Neural cell (in vitro differentiated cells): ENCODE results near the gene TAGAP. TPM values are rescaled to one million over a fixed set of nuclear protein-coding genes. Genes with fewer than 3 reads are reported as not detected.

Experiments used
- H2AFZ ChIP-seq: fragments of 200-600, 300-800 bp; sonication (generic), shearing (Covaris generic); 2 replicates; pipeline ENCODE4 v1.6.0; 2014; ENCODE audit warnings: low read depth, mild to moderate bottlenecking, antibody characterized with exemption, low read length, moderate library complexity
- H3F3A ChIP-seq: fragments of 200-600 bp; shearing (Covaris generic); 2 replicates; pipeline ENCODE4 v1.6.1; 2016; ENCODE audit warnings: mild to moderate bottlenecking, moderate library complexity, mixed read lengths, antibody characterized with exemption, low read length; ENCODE audit not compliant: insufficient read depth, poor library complexity, severe bottlenecking
- H3K27ac ChIP-seq: fragments of 200-600, 300-800 bp; sonication (generic), shearing (Covaris generic); 2 replicates; pipeline ENCODE4 v1.5.1; 2014; ENCODE audit warnings: mild to moderate bottlenecking, low read length, moderate library complexity
- H3K27me3 ChIP-seq: fragments of 300-800, 200-600 bp; sonication (generic), shearing (Covaris generic); 2 replicates; pipeline ENCODE4 v1.6.0; 2014; ENCODE audit warnings: mild to moderate bottlenecking, low read depth, low read length, moderate library complexity; ENCODE audit not compliant: insufficient read depth
- H3K36me3 ChIP-seq: fragments of 300-800, 200-600 bp; sonication (generic), shearing (Covaris generic); 2 replicates; pipeline ENCODE4 v1.5.1; 2014; ENCODE audit warnings: mild to moderate bottlenecking, antibody characterized with exemption, low read length, moderate library complexity; ENCODE audit not compliant: insufficient read depth
- H3K4me2 ChIP-seq: fragments of 300-800, 200-600 bp; sonication (generic), shearing (Covaris generic); 2 replicates; pipeline ENCODE4 v1.6.0; 2014; ENCODE audit warnings: mild to moderate bottlenecking, low read length
- H3K4me3 ChIP-seq: fragments of 300-800, 200-600 bp; sonication (generic), shearing (Covaris generic); 2 replicates; pipeline ENCODE4 v1.5.1; 2014; ENCODE audit warnings: mild to moderate bottlenecking, low read length, moderate library complexity
- H3K79me2 ChIP-seq: fragments of 200-600 bp; shearing (Covaris generic); replicated peaks from 2 replicates; pipeline ENCODE4 v1.6.0; 2014; ENCODE audit warnings: mild to moderate bottlenecking, low read length, moderate library complexity; ENCODE audit not compliant: insufficient read depth
- H3K9ac ChIP-seq: fragments of 300-800, 200-600 bp; sonication (generic), shearing (Covaris generic); 2 replicates; pipeline ENCODE4 v1.6.1; 2016; ENCODE audit warnings: mild to moderate bottlenecking, low read length, mixed read lengths
- H3K9me2 ChIP-seq: fragments of 200-600 bp; shearing (Covaris generic); 2 replicates; pipeline ENCODE4 v1.6.1; 2016; ENCODE audit warnings: mild to moderate bottlenecking, low read length, mixed read lengths; ENCODE audit not compliant: insufficient read depth
- H3K9me3 ChIP-seq: fragments of 200-600, 300-800 bp; sonication (generic), shearing (Covaris generic); 2 replicates; pipeline ENCODE4 v1.6.1; 2016; ENCODE audit warnings: mild to moderate bottlenecking, mixed run types, low read length, moderate library complexity, mixed read lengths
- H4K20me1 ChIP-seq: fragments of 200-600 bp; shearing (Covaris generic); 2 replicates; pipeline ENCODE4 v1.6.1; 2016; ENCODE audit warnings: mild to moderate bottlenecking, mixed run types; ENCODE audit not compliant: insufficient read depth
- EP300 ChIP-seq: fragments of 450-650 bp; conservative IDR thresholded peaks from 2 replicates; pipeline ENCODE4 v1.6.1; 2014; ENCODE audit warnings: antibody characterized with exemption, mild to moderate bottlenecking, moderate library complexity; ENCODE audit not compliant: poor library complexity, severe bottlenecking
- EZH2 ChIP-seq: fragments of 200-600, 300-800 bp; shearing (Covaris generic), sonication (generic); IDR thresholded peaks from 2 replicates; pipeline ENCODE4 v1.6.1; 2014; ENCODE audit warnings: antibody characterized with exemption, low read length, borderline replicate concordance, mild to moderate bottlenecking; ENCODE audit not compliant: insufficient read depth, poor library complexity, severe bottlenecking
- MXI1 ChIP-seq: fragments of 450-650 bp; conservative IDR thresholded peaks from 2 replicates; pipeline ENCODE4 v1.6.1; 2014; ENCODE audit warnings: antibody characterized with exemption, mild to moderate bottlenecking; ENCODE audit not compliant: poor library complexity, severe bottlenecking
- POLR2AphosphoS5 ChIP-seq: IDR thresholded peaks from 2 replicates; pipeline ENCODE4 v1.6.1; 2012
- RAD21 ChIP-seq: fragments of 450-650 bp; conservative IDR thresholded peaks from 2 replicates; pipeline ENCODE4 v1.6.1; 2014; ENCODE audit warnings: antibody characterized with exemption, mild to moderate bottlenecking, moderate library complexity
- SMC3 ChIP-seq: fragments of 450-650 bp; conservative IDR thresholded peaks from 2 replicates; pipeline ENCODE4 v1.6.1; 2014; ENCODE audit warnings: antibody characterized with exemption, mild to moderate bottlenecking, moderate library complexity; ENCODE audit not compliant: poor library complexity
- TAF1 ChIP-seq: IDR thresholded peaks from 2 replicates; pipeline ENCODE4 v1.6.1; 2012; ENCODE audit warnings: low read depth
- polyA plus RNA-seq: library from polyadenylated mRNA; depleted of rRNA; stranded (reverse); fragments of >200 nt; gene quantifications from 2 replicates; pipeline ENCODE4 v1.2.3, GENCODE V29; 2014
- TF ChIP-seq, protein P1 (sequence below): IDR thresholded peaks from 2 replicates; pipeline ENCODE4 v1.6.1; 2012; ENCODE audit warnings: borderline replicate concordance
- TF ChIP-seq, protein P2 (sequence below): fragments of 450-650 bp; IDR thresholded peaks from 2 replicates; pipeline ENCODE4 v1.5.1; 2014; ENCODE audit warnings: antibody characterized with exemption, mild to moderate bottlenecking, moderate library complexity; ENCODE audit not compliant: poor library complexity, severe bottlenecking

The TAGAP gene
- polyA plus RNA-seq, 1 donor from 2014 or later: not detected

DNA sequence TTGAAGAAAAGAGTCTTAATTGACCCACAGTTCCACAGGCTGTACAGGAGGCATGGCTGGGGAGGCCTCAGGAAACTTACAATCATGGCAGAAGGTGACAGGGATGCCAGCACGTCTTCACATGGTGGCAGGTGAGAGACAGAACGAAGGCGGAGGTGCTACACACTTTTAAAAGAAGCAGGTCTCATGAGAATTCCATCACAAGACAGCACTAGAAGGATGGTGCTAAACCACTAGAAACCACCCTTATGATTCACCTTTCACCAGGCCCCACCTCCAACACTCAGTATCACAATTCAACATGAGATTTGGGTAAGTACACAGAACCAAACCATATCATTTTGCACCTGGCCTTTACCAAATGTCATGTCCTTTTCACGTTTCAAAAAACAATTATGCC, 20.9 kb downstream of the TAGAP start:
- no peaks in the 10 kb centered on the region for H3K27me3 ChIP-seq
- no peaks in the 10 kb centered on the region for H3K9me2 ChIP-seq
- no peak overlapping the region for H3K27ac ChIP-seq
- H3K79me2 ChIP-seq: no peaks in the 10 kb centered on the region
- no peak overlapping the region for H2AFZ ChIP-seq
- no peak overlapping the region for H3K9ac ChIP-seq
- no peak overlapping the region for H3K4me3 ChIP-seq
- TF ChIP-seq RAD21: no peak
- no peak for TF ChIP-seq SMC3
- TF ChIP-seq MXI1: no peak
- TF ChIP-seq, protein P1, sequence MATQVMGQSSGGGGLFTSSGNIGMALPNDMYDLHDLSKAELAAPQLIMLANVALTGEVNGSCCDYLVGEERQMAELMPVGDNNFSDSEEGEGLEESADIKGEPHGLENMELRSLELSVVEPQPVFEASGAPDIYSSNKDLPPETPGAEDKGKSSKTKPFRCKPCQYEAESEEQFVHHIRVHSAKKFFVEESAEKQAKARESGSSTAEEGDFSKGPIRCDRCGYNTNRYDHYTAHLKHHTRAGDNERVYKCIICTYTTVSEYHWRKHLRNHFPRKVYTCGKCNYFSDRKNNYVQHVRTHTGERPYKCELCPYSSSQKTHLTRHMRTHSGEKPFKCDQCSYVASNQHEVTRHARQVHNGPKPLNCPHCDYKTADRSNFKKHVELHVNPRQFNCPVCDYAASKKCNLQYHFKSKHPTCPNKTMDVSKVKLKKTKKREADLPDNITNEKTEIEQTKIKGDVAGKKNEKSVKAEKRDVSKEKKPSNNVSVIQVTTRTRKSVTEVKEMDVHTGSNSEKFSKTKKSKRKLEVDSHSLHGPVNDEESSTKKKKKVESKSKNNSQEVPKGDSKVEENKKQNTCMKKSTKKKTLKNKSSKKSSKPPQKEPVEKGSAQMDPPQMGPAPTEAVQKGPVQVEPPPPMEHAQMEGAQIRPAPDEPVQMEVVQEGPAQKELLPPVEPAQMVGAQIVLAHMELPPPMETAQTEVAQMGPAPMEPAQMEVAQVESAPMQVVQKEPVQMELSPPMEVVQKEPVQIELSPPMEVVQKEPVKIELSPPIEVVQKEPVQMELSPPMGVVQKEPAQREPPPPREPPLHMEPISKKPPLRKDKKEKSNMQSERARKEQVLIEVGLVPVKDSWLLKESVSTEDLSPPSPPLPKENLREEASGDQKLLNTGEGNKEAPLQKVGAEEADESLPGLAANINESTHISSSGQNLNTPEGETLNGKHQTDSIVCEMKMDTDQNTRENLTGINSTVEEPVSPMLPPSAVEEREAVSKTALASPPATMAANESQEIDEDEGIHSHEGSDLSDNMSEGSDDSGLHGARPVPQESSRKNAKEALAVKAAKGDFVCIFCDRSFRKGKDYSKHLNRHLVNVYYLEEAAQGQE: no peak
- no peak for TF ChIP-seq POLR2AphosphoS5
- no peak for TF ChIP-seq EZH2
- no peak for TF ChIP-seq TAF1
- TF ChIP-seq EP300: no peak
- TF ChIP-seq, protein P2, sequence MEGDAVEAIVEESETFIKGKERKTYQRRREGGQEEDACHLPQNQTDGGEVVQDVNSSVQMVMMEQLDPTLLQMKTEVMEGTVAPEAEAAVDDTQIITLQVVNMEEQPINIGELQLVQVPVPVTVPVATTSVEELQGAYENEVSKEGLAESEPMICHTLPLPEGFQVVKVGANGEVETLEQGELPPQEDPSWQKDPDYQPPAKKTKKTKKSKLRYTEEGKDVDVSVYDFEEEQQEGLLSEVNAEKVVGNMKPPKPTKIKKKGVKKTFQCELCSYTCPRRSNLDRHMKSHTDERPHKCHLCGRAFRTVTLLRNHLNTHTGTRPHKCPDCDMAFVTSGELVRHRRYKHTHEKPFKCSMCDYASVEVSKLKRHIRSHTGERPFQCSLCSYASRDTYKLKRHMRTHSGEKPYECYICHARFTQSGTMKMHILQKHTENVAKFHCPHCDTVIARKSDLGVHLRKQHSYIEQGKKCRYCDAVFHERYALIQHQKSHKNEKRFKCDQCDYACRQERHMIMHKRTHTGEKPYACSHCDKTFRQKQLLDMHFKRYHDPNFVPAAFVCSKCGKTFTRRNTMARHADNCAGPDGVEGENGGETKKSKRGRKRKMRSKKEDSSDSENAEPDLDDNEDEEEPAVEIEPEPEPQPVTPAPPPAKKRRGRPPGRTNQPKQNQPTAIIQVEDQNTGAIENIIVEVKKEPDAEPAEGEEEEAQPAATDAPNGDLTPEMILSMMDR: no peak
- peaks cover 6% of the 10 kb centered on the region for H3K9me3 ChIP-seq
- no peaks in the 10 kb centered on the region for H3F3A ChIP-seq
- no peak overlapping the region for H3K4me2 ChIP-seq
- no peaks in the 10 kb centered on the region for H3K36me3 ChIP-seq
- H4K20me1 ChIP-seq: no peaks in the 10 kb centered on the region

DNA sequence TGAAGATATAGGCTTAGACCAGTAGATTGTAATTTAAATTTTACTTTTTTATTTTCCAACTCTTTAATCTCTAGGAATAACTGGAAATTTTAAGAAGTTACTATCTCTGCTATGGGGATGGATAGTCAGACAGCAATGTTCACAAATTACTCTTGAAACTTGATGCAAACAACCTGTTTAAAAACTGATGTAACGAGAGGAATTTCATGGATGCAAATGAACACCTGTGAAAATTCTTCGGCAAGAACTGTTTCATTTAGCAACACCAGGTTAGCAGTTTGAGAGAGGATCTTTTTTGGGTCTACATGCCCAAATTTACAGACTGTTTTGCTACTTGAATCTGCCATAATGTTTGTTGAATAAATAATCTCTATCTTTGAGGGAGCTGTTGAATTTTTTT, 24.8 kb downstream of the TAGAP start:
- Histone ChIP-seq H3K4me2 (no peak overlapping the region), H3K9me3 (peaks cover 4% of the 10 kb centered on the region), H4K20me1 (no peaks in the 10 kb centered on the region), H3K36me3 (no peaks in the 10 kb centered on the region), H3K9ac (no peak overlapping the region), H3K9me2 (no peaks in the 10 kb centered on the region), H3K79me2 (no peaks in the 10 kb centered on the region), H3F3A (no peaks in the 10 kb centered on the region), H3K4me3 (no peak overlapping the region), H2AFZ (no peak overlapping the region), H3K27ac (no peak overlapping the region), H3K27me3 (no peaks in the 10 kb centered on the region)
- TF ChIP-seq SMC3: no peak

DNA sequence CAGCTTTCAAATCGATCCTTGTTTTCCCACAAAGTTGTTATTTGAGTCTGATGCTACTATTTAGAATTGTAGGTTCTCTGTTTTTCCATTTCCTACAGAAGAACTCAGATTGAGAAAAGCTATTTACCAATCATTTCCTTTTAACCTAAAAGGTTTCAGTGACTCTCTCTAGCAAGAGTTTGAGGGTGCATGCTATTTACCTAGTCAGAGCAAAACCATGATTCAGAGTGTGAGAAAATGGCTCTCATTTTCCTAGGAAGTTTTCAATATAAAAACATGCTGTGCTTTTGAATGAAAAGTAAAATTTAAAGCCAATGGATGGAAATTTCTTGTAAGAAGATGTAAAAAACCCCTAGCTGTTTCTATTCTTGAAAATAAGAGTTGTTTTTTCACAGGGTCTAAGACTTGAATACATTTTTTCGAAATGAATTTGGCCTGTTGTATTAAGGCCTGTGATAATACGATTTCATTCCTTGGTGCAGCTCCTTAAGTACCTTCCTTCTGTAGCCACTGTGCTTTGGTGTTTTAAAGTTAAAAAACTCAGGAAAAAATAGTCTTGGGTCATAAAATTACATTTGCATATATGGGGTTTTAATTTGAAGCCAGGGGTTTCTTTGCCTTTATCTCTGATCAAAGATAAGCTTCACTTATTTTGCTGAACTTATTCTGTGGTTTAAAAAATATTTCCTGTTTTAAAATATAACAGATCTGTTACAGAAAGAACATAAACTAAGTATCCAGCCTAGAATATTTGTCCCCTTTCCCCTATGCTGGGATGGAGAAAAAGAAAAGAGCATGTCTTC, 26.8 kb downstream of the TAGAP start:
- H3K9me2 ChIP-seq: no peaks in the 10 kb centered on the region
- H3K4me2 ChIP-seq: no peak overlapping the region
- no peaks in the 10 kb centered on the region for H4K20me1 ChIP-seq
- no peaks in the 10 kb centered on the region for H3K79me2 ChIP-seq
- no peak overlapping the region for H3K9ac ChIP-seq
- no peaks in the 10 kb centered on the region for H3K36me3 ChIP-seq
- no peaks in the 10 kb centered on the region for H3K27me3 ChIP-seq
- TF ChIP-seq POLR2AphosphoS5 (no peak), EZH2 (no peak), TAF1 (no peak), MXI1 (no peak), EP300 (no peak), RAD21 (no peak), SMC3 (no peak)
- TF ChIP-seq, protein P1: no peak
- TF ChIP-seq, protein P2: no peak
- no peak overlapping the region for H2AFZ ChIP-seq
- H3K4me3 ChIP-seq: no peak overlapping the region
- H3K9me3 ChIP-seq: no peaks in the 10 kb centered on the region
- no peaks in the 10 kb centered on the region for H3F3A ChIP-seq
- no peak overlapping the region for H3K27ac ChIP-seq
